Omental fat pad (tissue), 4 donors: ENCODE measurements around the gene OR6B2. TPM values are rescaled to one million over a fixed set of nuclear protein-coding genes. Genes with fewer than 3 reads are reported as not detected.

Experiments used
- ATAC-seq: fragments of 150-250 bp; one replicate; pipeline ENCODE4 v1.9.1; 2016; ENCODE audit warnings: mild to moderate bottlenecking, moderate library complexity; ENCODE audit not compliant: low FRiP score
- DNase-seq: peaks from one replicate; pipeline ENCODE4 v3.0.0-alpha.2; 2019; ENCODE audit warnings: low spot score
- total RNA-seq, 4 donors: library from RNA; depleted of rRNA; stranded (reverse); fragments of >200 nt; gene quantifications; one replicate each; pipeline ENCODE4 v1.1.0, GENCODE V29; 2016
- TF ChIP-seq, protein P1 (sequence below), 3 donors: fragments of 450-650 bp; IDR thresholded peaks; one replicate each; pipeline ENCODE4 v1.5.1; 2016 to 2017; ENCODE audit warnings: antibody characterized with exemption in 3 of 3, mild to moderate bottlenecking in 3 of 3, moderate library complexity in 2 of 3

The OR6B2 gene
- total RNA-seq, 4 donors from 2014 or later: not detected

DNA sequence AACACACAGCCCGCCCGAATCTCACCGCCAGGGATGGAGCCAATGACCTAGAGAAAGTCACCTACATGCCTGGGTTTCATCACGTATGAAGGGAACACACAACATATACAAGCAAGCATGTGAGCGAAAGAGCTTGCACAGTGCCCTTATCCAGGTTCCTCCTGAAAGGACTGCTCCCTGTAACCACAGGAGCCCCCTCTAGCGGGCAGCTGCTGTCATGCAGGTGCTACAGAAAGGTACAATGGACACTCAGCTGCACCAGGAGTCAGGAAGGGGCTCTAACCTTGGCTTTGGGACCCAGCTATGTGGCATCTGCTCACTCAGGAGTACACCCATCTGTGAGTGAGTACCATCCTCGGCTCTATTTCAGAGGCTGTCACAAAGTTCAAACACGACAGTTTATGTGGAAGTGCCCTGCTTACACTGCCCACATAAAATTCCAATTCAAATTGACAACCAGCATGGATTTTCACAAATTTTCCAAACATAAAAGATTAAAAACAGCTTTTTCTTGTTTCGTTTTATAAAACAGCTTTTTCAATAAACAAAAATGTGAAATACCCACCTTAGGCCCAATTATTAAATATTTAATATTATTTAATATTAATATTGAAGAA lies 8.6 kb downstream of the OR6B2 start:
- TF ChIP-seq, protein P1, sequence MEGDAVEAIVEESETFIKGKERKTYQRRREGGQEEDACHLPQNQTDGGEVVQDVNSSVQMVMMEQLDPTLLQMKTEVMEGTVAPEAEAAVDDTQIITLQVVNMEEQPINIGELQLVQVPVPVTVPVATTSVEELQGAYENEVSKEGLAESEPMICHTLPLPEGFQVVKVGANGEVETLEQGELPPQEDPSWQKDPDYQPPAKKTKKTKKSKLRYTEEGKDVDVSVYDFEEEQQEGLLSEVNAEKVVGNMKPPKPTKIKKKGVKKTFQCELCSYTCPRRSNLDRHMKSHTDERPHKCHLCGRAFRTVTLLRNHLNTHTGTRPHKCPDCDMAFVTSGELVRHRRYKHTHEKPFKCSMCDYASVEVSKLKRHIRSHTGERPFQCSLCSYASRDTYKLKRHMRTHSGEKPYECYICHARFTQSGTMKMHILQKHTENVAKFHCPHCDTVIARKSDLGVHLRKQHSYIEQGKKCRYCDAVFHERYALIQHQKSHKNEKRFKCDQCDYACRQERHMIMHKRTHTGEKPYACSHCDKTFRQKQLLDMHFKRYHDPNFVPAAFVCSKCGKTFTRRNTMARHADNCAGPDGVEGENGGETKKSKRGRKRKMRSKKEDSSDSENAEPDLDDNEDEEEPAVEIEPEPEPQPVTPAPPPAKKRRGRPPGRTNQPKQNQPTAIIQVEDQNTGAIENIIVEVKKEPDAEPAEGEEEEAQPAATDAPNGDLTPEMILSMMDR (IDR thresholded peaks at IDR 0.05): no peak
- DNase-seq: peak; percentile 47
- no peak for ATAC-seq

DNA sequence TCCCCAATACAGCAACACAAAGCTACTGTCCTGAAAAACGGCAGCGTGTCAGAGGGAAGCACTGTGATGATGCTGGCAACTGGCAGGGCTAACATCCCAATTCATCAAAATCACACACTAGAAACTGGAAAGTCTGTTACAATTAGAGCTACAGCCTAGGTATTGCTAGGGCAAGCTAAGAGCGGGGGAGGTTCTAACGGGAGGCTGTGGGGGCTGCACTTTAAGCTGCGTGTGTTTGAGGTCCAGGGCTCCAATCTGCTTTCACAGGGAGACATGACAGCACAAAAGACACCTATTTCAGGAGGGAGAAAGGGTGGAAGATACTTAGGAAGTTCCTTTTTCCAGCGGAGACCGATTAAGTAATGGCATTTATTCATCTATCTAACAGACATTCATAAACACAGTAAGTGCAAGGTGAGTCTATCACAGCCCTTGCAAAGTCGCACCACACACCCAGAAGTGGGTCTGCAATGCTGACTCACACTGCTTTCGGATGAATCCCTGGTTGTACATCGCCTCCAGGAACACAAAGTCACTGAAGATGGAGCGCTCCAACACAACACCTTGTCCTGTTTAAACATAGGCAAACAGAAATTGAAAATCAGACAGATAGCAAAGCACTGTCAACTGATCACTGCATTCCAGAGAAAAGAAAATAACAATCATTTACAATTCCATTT lies 12.0 kb downstream of the OR6B2 start:
- DNase-seq (no peak), ATAC-seq (no peak)
- TF ChIP-seq, protein P1 (IDR thresholded peaks at IDR 0.05): no peak

GRCh38 chr2:240014327-240014726 lies 15.9 kb downstream of the OR6B2 start:
- TF ChIP-seq, protein P1 (IDR thresholded peaks at IDR 0.05): no peak
- DNase-seq: no peak
- ATAC-seq: no peak

- DNase-seq (no peak), ATAC-seq (no peak)
- TF ChIP-seq, protein P1 (IDR thresholded peaks at IDR 0.05): no peak
These were observed 16.9 kb downstream of the OR6B2 start for GRCh38 chr2:240013343-240013742.

- TF ChIP-seq, protein P1 (IDR thresholded peaks at IDR 0.05): no peak
- ATAC-seq (no peak), DNase-seq (no peak)
These were observed 27.2 kb downstream of the OR6B2 start for GRCh38 chr2:240002983-240003382.

DNA sequence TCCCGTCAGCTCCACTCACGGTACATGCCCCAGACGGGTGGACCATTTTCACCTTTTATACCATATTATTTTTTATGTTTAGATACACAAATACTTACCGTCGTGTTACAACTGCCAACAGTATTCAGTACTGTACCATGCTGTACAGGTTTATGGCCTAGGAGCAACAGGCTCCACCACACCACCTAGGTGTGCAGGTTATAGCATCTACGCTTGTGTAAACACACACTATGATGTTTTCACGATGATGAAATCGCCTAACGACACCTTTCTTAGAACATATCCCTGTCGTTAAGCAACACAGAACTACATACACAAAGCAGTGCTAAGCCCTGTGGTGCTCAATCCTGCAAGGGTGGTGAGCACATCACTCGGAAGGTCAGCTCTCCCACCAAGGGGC lies 29.6 kb downstream of the OR6B2 start:
- TF ChIP-seq, protein P1 (IDR thresholded peaks at IDR 0.05): no peak
- DNase-seq (no peak), ATAC-seq (no peak)
